Mucosa of descending colon (tissue), 3 donors: Measurements from ENCODE around the gene KCTD11. TPM values are rescaled to one million over a fixed set of nuclear protein-coding genes. Genes with fewer than 3 reads are reported as not detected.

ENCODE experiments used
- ATAC-seq: fragments of 200-7000 bp; cut with Tn5 transposase; one replicate; pipeline ENCODE4 v1.9.1; 2020; ENCODE audit warnings: mild to moderate bottlenecking, moderate library complexity
- DNase-seq, 3 donors: peaks; one replicate each; pipeline ENCODE4 v3.0.0-alpha.2; 2020
- H3K36me3 ChIP-seq: fragments of 200-600 bp; one replicate; pipeline ENCODE4 v1.8.0; 2021; ENCODE audit warnings: low read depth, mild to moderate bottlenecking
- H3K4me1 ChIP-seq: fragments of 200-600 bp; one replicate; pipeline ENCODE4 v1.8.0; 2021; ENCODE audit warnings: low read depth, mild to moderate bottlenecking
- H3K4me3 ChIP-seq: fragments of 200-600 bp; one replicate; pipeline ENCODE4 v1.8.0; 2021; ENCODE audit warnings: mild to moderate bottlenecking
- H3K9me3 ChIP-seq: fragments of 200-600 bp; one replicate; pipeline ENCODE4 v1.8.0; 2021; ENCODE audit warnings: mild to moderate bottlenecking
- CTCF ChIP-seq: fragments of 200-600 bp; IDR thresholded peaks from one replicate; pipeline ENCODE4 v1.8.0; 2022; ENCODE audit warnings: antibody characterized with exemption, mild to moderate bottlenecking
- intact Hi-C, 2 donors: fragments of 100-400 bp; cut with DNase I in 1 of 2; cut with micrococcal nuclease in 1 of 2; formaldehyde crosslinking; loops; one replicate each; pipeline versions ENCODE4 v1.11.0 to v1.11.1; 2022; cut with DNase I, micrococcal nuclease
- total RNA-seq, 3 donors: library from RNA; stranded (reverse); fragmentation: NEBNext Ultra II Directional in 2 of 3; extraction: Animal tissue kit (Norgen Biotek cat#: 25700) in 2 of 3; gene quantifications; one replicate each; pipeline versions ENCODE4 v1.2.1 to v1.2.4, GENCODE V29; 2021 to 2023
- donor health status: DM: no; HTN: no; CAD: no; lungs with moderate emphysema.
- donor health status: DM: no; HTN: no; CAD: no.
- donor health status: DM: no; HTN: yes; CAD: no.

The KCTD11 gene
- total RNA-seq, 3 donors from 2014 or later: 8.2 to 10.3 (median 8.5) TPM

GRCh38 chr17:7313890-7314718, 37.9 kb upstream of the KCTD11 start:
- TF ChIP-seq CTCF: no peak
- Histone ChIP-seq H3K4me1 (peaks cover 27% of the 10 kb centered on the region), H3K9me3 (no peaks in the 10 kb centered on the region), H3K36me3 (peaks cover 8% of the 10 kb centered on the region), H3K4me3 (peak overlapping the region; percentile 81)
- ATAC-seq: no peak
- DNase-seq: no peak
- intact Hi-C loops: no loop called here

- intact Hi-C loops: no loop called here
- peak; percentile 95 for ATAC-seq
- Histone ChIP-seq H3K9me3 (no peaks in the 10 kb centered on the region), H3K4me3 (peak within 1 kb of the TSS; percentile 81), H3K4me1 (peaks cover 18% of the 10 kb centered on the region), H3K36me3 (peaks cover 8% of the 10 kb centered on the region)
- TF ChIP-seq CTCF: no peak
- DNase-seq: peak; percentile 95 to 96 (median 96)
Measured at GRCh38 chr17:7314719-7315569, 37.0 kb upstream of the KCTD11 start, which contains the start of gene GPS2. Gene GPS2, minus strand, starts transcription at chr17:7315360. Its CDS starts 308 bp downstream, at chr17:7315052.

GRCh38 chr17:7315570-7316235, 36.3 kb upstream of the KCTD11 start:
- Histone ChIP-seq H3K36me3 (peaks cover 8% of the 10 kb centered on the region), H3K4me3 (peak overlapping the region; percentile 81), H3K4me1 (peaks cover 12% of the 10 kb centered on the region), H3K9me3 (no peaks in the 10 kb centered on the region)
- DNase-seq (peak in 2 of 3 donors; percentile 34 to 74), ATAC-seq (peak; percentile 5)
- TF ChIP-seq CTCF: no peak
- intact Hi-C loops: no loop called here

GRCh38 chr17:7317161-7317803, 34.7 kb upstream of the KCTD11 start:
- no peak for TF ChIP-seq CTCF
- Histone ChIP-seq H3K4me3 (no peak overlapping the region), H3K4me1 (peaks cover 12% of the 10 kb centered on the region), H3K36me3 (peaks cover 4% of the 10 kb centered on the region), H3K9me3 (no peaks in the 10 kb centered on the region)
- intact Hi-C loops: no loop called here
- no peak for DNase-seq
- ATAC-seq: no peak
